NT2/D1 (cell line): Measurements from ENCODE around the gene RASSF3.

Experiments used
- SUZ12 ChIP-seq: IDR thresholded peaks from 2 replicates; pipeline ENCODE4 v1.6.1; 2011; ENCODE audit not compliant: insufficient read length, insufficient read depth; ENCODE audit errors: extremely low read depth
- YY1 ChIP-seq: IDR thresholded peaks from 2 replicates; pipeline ENCODE4 v1.6.1; 2011; ENCODE audit not compliant: insufficient read length, insufficient read depth
- ZNF274 ChIP-seq: IDR thresholded peaks from 2 replicates; pipeline ENCODE4 v1.6.1; 2011; ENCODE audit warnings: mild to moderate bottlenecking, low read depth, low read length

- no peak for TF ChIP-seq ZNF274
- TF ChIP-seq YY1, result no peak
- TF ChIP-seq SUZ12, result no peak
Observed at GRCh38 chr12:64624035-64624434, 13.7 kb downstream of the RASSF3 start.
